HepG2 (cell line): ENCODE measurements around the gene HSD17B11. TPM values are rescaled to one million over a fixed set of nuclear protein-coding genes. Genes with fewer than 3 reads are reported as not detected.

Source experiments
- CEBPG ChIP-seq: IDR thresholded peaks from 2 replicates; pipeline ENCODE4 v1.6.1; 2016
- DPF2 ChIP-seq: sonication (generic); formaldehyde crosslinking; IDR thresholded peaks from 2 replicates; pipeline ENCODE4 v1.4.0; 2020; ENCODE audit warnings: mild to moderate bottlenecking, low read depth, missing genetic modification reagents, borderline replicate concordance
- FOSL1 ChIP-seq: sonication (generic); formaldehyde crosslinking; IDR thresholded peaks from 2 replicates; pipeline ENCODE4 v1.9.0; 2021; ENCODE audit warnings: missing genetic modification reagents, borderline replicate concordance
- HINFP ChIP-seq: sonication (generic); formaldehyde crosslinking; IDR thresholded peaks from 2 replicates; pipeline ENCODE4 v1.4.0; 2020; ENCODE audit warnings: low read depth, mild to moderate bottlenecking, missing genetic modification reagents
- RBM22 ChIP-seq: fragments of 200-400 bp; formaldehyde crosslinking; optimal IDR thresholded peaks from 2 replicates; pipeline ENCODE3; 2017; ENCODE audit warnings: mild to moderate bottlenecking, low read length, moderate library complexity
- THAP11 ChIP-seq: IDR thresholded peaks from 2 replicates; pipeline ENCODE4 v1.6.1; 2016; ENCODE audit warnings: missing biosample characterization, missing genetic modification reagents
- ZBTB7A ChIP-seq: sonication (generic); formaldehyde crosslinking; IDR thresholded peaks from 2 replicates; pipeline ENCODE4 v1.8.0; 2022; ENCODE audit warnings: mild to moderate bottlenecking, missing genetic modification reagents
- ZNF460 ChIP-seq: sonication (generic); formaldehyde crosslinking; IDR thresholded peaks from 2 replicates; pipeline ENCODE4 v1.5.1; 2020; ENCODE audit warnings: missing genetic modification reagents, mild to moderate bottlenecking, borderline replicate concordance
- ZNF503 ChIP-seq: sonication (generic); formaldehyde crosslinking; IDR thresholded peaks from 2 replicates; pipeline ENCODE4 v1.4.0; 2020; ENCODE audit warnings: missing genetic modification reagents
- polyA plus RNA-seq, 8 experiments: library from polyadenylated mRNA; depleted of rRNA in 3 of 8; stranded (reverse) in 7 of 8; unstranded in 1 of 8; fragments of >200 nt; fragmentation: Illumina TruSeq in 4 of 8; extraction: Trizol in 4 of 8; gene quantifications; 2 replicates each; pipeline versions ENCODE4 v1.2.1 to v1.2.3, GENCODE V29; 2011 to 2016; ENCODE audit warnings: low read depth in 4 of 8, missing spikeins in 1 of 8, mixed read lengths in 1 of 8; ENCODE audit not compliant: insufficient read depth in 1 of 8
- total RNA-seq, 5 experiments: library from RNA; depleted of rRNA; stranded (reverse); fragments of >200 nt; fragmentation: Illumina TruSeq; extraction: Trizol; gene quantifications; 2 replicates each; pipeline ENCODE4 v1.2.3, GENCODE V29; 2016; ENCODE audit warnings: low read depth in 1 of 5
- TF ChIP-seq, protein P1 (sequence below): sonication (generic); formaldehyde crosslinking; IDR thresholded peaks from 2 replicates; pipeline ENCODE4 v1.4.0; 2020; ENCODE audit warnings: missing genetic modification reagents
- TF ChIP-seq, protein P2 (sequence below): sonication (generic); formaldehyde crosslinking; IDR thresholded peaks from 2 replicates; pipeline ENCODE4 v1.4.0; 2020; ENCODE audit warnings: missing genetic modification reagents, mild to moderate bottlenecking, borderline replicate concordance
- TF ChIP-seq, protein P3 (sequence below): sonication (generic); formaldehyde crosslinking; IDR thresholded peaks from 2 replicates; pipeline ENCODE4 v1.5.0; 2020; ENCODE audit warnings: missing genetic modification reagents
- TF ChIP-seq, protein P4 (sequence below): IDR thresholded peaks from 2 replicates; pipeline ENCODE4 v1.6.1; 2016; ENCODE audit warnings: control low read depth

Gene HSD17B11
- total and polyA plus RNA-seq, 2 of the 13 experiments (the other 11 are each of a cell fraction or from before 2014, with no cell fraction given), result 121 to 158 TPM

GRCh38 chr4:87422104-87423052 lies 31.4 kb upstream of the HSD17B11 start, which contains the start of gene NUDT9 (continued):
- TF ChIP-seq, protein P1, sequence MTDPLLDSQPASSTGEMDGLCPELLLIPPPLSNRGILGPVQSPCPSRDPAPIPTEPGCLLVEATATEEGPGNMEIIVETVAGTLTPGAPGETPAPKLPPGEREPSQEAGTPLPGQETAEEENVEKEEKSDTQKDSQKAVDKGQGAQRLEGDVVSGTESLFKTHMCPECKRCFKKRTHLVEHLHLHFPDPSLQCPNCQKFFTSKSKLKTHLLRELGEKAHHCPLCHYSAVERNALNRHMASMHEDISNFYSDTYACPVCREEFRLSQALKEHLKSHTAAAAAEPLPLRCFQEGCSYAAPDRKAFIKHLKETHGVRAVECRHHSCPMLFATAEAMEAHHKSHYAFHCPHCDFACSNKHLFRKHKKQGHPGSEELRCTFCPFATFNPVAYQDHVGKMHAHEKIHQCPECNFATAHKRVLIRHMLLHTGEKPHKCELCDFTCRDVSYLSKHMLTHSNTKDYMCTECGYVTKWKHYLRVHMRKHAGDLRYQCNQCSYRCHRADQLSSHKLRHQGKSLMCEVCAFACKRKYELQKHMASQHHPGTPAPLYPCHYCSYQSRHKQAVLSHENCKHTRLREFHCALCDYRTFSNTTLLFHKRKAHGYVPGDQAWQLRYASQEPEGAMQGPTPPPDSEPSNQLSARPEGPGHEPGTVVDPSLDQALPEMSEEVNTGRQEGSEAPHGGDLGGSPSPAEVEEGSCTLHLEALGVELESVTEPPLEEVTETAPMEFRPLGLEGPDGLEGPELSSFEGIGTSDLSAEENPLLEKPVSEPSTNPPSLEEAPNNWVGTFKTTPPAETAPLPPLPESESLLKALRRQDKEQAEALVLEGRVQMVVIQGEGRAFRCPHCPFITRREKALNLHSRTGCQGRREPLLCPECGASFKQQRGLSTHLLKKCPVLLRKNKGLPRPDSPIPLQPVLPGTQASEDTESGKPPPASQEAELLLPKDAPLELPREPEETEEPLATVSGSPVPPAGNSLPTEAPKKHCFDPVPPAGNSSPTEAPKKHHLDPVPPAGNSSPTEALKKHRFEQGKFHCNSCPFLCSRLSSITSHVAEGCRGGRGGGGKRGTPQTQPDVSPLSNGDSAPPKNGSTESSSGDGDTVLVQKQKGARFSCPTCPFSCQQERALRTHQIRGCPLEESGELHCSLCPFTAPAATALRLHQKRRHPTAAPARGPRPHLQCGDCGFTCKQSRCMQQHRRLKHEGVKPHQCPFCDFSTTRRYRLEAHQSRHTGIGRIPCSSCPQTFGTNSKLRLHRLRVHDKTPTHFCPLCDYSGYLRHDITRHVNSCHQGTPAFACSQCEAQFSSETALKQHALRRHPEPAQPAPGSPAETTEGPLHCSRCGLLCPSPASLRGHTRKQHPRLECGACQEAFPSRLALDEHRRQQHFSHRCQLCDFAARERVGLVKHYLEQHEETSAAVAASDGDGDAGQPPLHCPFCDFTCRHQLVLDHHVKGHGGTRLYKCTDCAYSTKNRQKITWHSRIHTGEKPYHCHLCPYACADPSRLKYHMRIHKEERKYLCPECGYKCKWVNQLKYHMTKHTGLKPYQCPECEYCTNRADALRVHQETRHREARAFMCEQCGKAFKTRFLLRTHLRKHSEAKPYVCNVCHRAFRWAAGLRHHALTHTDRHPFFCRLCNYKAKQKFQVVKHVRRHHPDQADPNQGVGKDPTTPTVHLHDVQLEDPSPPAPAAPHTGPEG (CRISPR knock-in tag), result peak; percentile 93
- TF ChIP-seq ZNF503 (CRISPR knock-in tag), result peak; percentile 86
- TF ChIP-seq, protein P2, sequence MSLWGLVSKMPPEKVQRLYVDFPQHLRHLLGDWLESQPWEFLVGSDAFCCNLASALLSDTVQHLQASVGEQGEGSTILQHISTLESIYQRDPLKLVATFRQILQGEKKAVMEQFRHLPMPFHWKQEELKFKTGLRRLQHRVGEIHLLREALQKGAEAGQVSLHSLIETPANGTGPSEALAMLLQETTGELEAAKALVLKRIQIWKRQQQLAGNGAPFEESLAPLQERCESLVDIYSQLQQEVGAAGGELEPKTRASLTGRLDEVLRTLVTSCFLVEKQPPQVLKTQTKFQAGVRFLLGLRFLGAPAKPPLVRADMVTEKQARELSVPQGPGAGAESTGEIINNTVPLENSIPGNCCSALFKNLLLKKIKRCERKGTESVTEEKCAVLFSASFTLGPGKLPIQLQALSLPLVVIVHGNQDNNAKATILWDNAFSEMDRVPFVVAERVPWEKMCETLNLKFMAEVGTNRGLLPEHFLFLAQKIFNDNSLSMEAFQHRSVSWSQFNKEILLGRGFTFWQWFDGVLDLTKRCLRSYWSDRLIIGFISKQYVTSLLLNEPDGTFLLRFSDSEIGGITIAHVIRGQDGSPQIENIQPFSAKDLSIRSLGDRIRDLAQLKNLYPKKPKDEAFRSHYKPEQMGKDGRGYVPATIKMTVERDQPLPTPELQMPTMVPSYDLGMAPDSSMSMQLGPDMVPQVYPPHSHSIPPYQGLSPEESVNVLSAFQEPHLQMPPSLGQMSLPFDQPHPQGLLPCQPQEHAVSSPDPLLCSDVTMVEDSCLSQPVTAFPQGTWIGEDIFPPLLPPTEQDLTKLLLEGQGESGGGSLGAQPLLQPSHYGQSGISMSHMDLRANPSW (CRISPR knock-in tag), result peak; percentile 25; the same call in 1 of the 2 replicates
- TF ChIP-seq ZBTB7A (CRISPR knock-in tag), result no peak; the same call in none of the 2 replicates
- TF ChIP-seq ZNF460 (CRISPR knock-in tag), result no peak
- TF ChIP-seq THAP11 (CRISPR knock-in tag), result peak; percentile 93
- peak; percentile 52 for TF ChIP-seq CEBPG
- TF ChIP-seq DPF2, result no peak
- TF ChIP-seq, protein P3, sequence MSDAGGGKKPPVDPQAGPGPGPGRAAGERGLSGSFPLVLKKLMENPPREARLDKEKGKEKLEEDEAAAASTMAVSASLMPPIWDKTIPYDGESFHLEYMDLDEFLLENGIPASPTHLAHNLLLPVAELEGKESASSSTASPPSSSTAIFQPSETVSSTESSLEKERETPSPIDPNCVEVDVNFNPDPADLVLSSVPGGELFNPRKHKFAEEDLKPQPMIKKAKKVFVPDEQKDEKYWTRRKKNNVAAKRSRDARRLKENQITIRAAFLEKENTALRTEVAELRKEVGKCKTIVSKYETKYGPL (CRISPR knock-in tag), result peak; percentile 79
- TF ChIP-seq RBM22, result no peak
- peak; percentile 24; the same call in 1 of the 2 replicates for TF ChIP-seq FOSL1 (CRISPR knock-in tag)
- TF ChIP-seq, protein P4, sequence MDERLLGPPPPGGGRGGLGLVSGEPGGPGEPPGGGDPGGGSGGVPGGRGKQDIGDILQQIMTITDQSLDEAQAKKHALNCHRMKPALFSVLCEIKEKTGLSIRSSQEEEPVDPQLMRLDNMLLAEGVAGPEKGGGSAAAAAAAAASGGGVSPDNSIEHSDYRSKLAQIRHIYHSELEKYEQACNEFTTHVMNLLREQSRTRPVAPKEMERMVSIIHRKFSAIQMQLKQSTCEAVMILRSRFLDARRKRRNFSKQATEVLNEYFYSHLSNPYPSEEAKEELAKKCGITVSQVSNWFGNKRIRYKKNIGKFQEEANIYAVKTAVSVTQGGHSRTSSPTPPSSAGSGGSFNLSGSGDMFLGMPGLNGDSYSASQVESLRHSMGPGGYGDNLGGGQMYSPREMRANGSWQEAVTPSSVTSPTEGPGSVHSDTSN (CRISPR knock-in tag), result no peak
- 0 out of 2 replicates have a peak, but pooled peaks have one; percentile 70 for TF ChIP-seq HINFP (CRISPR knock-in tag)
